ENCODE results near the gene LZTFL1.
A peak's percentile ranks its signal among the peaks of the same experiment; 100 is the strongest.

Gene LZTFL1, protein sequence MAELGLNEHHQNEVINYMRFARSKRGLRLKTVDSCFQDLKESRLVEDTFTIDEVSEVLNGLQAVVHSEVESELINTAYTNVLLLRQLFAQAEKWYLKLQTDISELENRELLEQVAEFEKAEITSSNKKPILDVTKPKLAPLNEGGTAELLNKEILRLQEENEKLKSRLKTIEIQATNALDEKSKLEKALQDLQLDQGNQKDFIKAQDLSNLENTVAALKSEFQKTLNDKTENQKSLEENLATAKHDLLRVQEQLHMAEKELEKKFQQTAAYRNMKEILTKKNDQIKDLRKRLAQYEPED

DNA sequence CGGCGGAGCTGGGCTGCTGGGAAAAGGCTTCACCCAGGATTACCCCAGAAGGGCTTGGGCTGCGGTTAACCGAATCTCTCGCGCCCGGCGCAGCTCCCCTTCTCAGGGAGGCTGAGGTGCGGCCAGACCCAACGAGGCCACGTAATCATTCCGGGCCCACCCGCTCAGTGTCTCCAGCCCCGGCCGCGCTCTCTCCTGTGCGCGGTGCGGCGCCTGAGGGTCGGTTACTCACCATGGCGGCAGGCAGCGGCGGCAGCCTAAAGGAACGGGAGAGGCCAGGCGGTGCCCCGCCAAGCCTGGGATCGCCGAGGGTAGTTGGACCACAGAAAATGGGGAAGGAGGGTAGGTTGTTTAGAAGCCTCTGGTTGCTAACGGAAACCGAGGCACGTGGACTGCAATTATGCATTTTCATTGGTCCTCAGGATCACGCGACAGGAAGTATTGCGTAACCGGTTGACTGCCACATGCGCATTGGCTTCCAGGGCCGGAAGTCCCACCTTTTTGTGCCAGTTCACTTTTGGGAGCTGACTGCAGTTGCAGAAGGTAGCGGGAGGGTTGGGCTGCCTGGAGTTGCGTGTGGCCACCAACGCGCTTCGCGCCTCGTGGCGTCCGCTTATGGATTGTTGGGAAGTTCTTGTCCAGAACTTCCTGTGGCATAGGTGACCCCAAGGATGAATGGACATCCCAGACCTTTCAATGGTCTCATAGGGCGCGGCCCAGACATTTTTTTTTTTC is at the start of gene LZTFL1:
LZTFL1 (minus strand) TSS at position 363 of the 735 bp plus-strand sequence; CDS start at position 235, 128 bp downstream.
- Histone ChIP-seq H3K9me3 (ENCODE audit: control insufficient read depth in 2 of 2, low read length in 2 of 2) (no peaks in the 10 kb centered on the region), H3K9ac (ENCODE audit: low read length in 2 of 2) (peak within 1 kb of the TSS; percentile 71 to 79), H3K4me1 (ENCODE audit: control insufficient read depth, insufficient read depth, low read length) (peaks cover 6% of the 10 kb centered on the region), H3K27ac (ENCODE audit: low read length) (peak within 1 kb of the TSS; percentile 41), H3K4me3 (ENCODE audit: low read length in 2 of 2) (peak within 1 kb of the TSS; percentile 78 to 91), H3K27me3 (ENCODE audit: control insufficient read depth in 1 of 2, insufficient read depth in 2 of 2, low read length in 2 of 2) (no peaks in the 10 kb centered on the region), H3K36me3 (ENCODE audit: control insufficient read depth in 2 of 2, insufficient read depth in 2 of 2, low read length in 2 of 2) (peaks cover 2 to 5% of the 10 kb centered on the region in 2 donors)

DNA sequence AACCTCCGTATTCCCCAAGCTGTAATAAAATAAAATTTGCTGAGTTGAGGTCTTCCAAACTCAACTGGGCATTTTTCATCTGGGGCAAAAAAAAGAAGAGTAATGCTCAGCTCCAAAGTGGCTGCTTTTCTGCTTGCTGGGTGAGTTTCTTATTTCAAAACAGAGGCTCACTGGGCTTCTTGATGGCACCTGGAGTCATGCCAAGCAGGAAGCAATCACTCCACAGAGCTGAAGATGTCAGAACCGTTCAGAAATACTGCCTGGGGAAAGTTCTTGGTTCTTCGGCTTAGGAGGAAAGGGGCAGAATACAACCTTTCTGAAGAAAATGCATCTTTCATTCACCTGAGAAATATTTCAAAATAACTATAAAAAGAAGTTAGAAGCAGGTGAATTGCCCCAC is 48.5 kb upstream of the LZTFL1 start:
- Histone ChIP-seq H3K27me3 (ENCODE audit: control insufficient read depth in 1 of 2, insufficient read depth in 2 of 2, low read length in 2 of 2) (no peaks in the 10 kb centered on the region), H3K36me3 (ENCODE audit: control insufficient read depth in 2 of 2, insufficient read depth in 2 of 2, low read length in 2 of 2) (no peaks in the 10 kb centered on the region), H3K4me3 (ENCODE audit: low read length in 2 of 2) (no peak overlapping the region), H3K9ac (ENCODE audit: low read length in 2 of 2) (no peak overlapping the region), H3K4me1 (ENCODE audit: control insufficient read depth, insufficient read depth, low read length) (no peaks in the 10 kb centered on the region), H3K27ac (ENCODE audit: low read length) (no peak overlapping the region), H3K9me3 (ENCODE audit: control insufficient read depth in 2 of 2, low read length in 2 of 2) (peaks cover 0 to 2% of the 10 kb centered on the region in 2 donors)

- no peak overlapping the region for H3K27ac ChIP-seq (ENCODE audit: low read length)
These were observed 47.4 kb upstream of the LZTFL1 start for GRCh38 chr3:45889337-45889736.

GRCh38 chr3:45887759-45888511 is 46.0 kb upstream of the LZTFL1 start:
- Histone ChIP-seq H3K4me3 (ENCODE audit: low read length in 2 of 2) (no peak overlapping the region), H3K27me3 (ENCODE audit: control insufficient read depth in 1 of 2, insufficient read depth in 2 of 2, low read length in 2 of 2) (no peaks in the 10 kb centered on the region), H3K4me1 (ENCODE audit: control insufficient read depth, insufficient read depth, low read length) (no peaks in the 10 kb centered on the region), H3K27ac (ENCODE audit: low read length) (no peak overlapping the region), H3K36me3 (ENCODE audit: control insufficient read depth in 2 of 2, insufficient read depth in 2 of 2, low read length in 2 of 2) (no peaks in the 10 kb centered on the region), H3K9ac (ENCODE audit: low read length in 2 of 2) (no peak overlapping the region), H3K9me3 (ENCODE audit: control insufficient read depth in 2 of 2, low read length in 2 of 2) (peaks cover 0 to 2% of the 10 kb centered on the region in 2 donors)

More at GRCh38 chr3:45889337-45889736, 47.4 kb upstream of the LZTFL1 start:
- no peaks in the 10 kb centered on the region for H3K36me3 ChIP-seq (ENCODE audit: control insufficient read depth in 2 of 2, insufficient read depth in 2 of 2, low read length in 2 of 2)
- H3K4me1 ChIP-seq (ENCODE audit: control insufficient read depth, insufficient read depth, low read length): no peaks in the 10 kb centered on the region
- no peak overlapping the region for H3K9ac ChIP-seq (ENCODE audit: low read length in 2 of 2)
- H3K27me3 ChIP-seq (ENCODE audit: control insufficient read depth in 1 of 2, insufficient read depth in 2 of 2, low read length in 2 of 2): no peaks in the 10 kb centered on the region
- peaks cover 0 to 2% of the 10 kb centered on the region in 2 donors for H3K9me3 ChIP-seq (ENCODE audit: control insufficient read depth in 2 of 2, low read length in 2 of 2)
- no peak overlapping the region for H3K4me3 ChIP-seq (ENCODE audit: low read length in 2 of 2)

GRCh38 chr3:45887285-45887684 is 45.4 kb upstream of the LZTFL1 start:
- Histone ChIP-seq H3K27me3 (ENCODE audit: control insufficient read depth in 1 of 2, insufficient read depth in 2 of 2, low read length in 2 of 2) (no peaks in the 10 kb centered on the region), H3K9ac (ENCODE audit: low read length in 2 of 2) (no peak overlapping the region), H3K4me3 (ENCODE audit: low read length in 2 of 2) (no peak overlapping the region), H3K9me3 (ENCODE audit: control insufficient read depth in 2 of 2, low read length in 2 of 2) (peaks cover 0 to under 1% of the 10 kb centered on the region in 2 donors), H3K4me1 (ENCODE audit: control insufficient read depth, insufficient read depth, low read length) (no peaks in the 10 kb centered on the region), H3K36me3 (ENCODE audit: control insufficient read depth in 2 of 2, insufficient read depth in 2 of 2, low read length in 2 of 2) (no peaks in the 10 kb centered on the region), H3K27ac (ENCODE audit: low read length) (no peak overlapping the region)

DNA sequence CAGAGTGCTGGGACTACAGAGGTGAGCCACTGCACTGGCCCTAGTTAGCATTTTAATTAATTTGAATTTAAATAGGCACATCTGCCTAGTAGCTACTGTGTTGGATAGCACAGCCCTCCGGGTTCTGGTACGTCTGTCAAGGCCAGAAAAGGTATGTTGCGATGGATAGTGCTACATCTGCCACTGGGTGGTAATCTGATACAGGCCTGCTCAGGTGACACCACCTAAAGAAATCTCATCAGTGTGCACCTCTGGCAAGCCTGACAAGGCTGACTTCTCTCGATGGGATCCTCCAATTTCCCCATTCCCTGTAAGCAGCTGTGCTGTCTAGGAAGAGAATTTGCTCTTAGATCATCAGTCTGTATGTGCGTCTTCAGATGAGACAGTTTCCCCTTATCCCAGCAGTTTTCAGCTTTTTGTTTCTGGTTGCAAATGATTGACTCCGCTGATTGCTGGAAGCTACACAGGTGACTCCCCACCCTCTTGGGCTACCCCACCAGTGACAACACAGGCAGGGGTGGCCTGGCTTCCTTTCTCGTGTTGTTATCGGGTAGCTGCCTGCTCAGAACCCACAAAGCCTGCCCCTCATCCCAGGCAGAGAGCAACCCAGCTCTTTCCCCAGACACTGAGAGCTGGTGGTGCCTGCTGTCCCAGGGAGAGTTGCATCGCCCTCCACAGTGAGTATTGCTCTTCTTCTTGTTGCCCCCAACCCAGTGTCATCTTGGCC is 44.2 kb upstream of the LZTFL1 start, which contains the start of gene CCR9:
CCR9 (plus strand) TSS at position 565 of the 727 bp plus-strand sequence. CDS start 8,391 bp downstream, outside the sequence.
- H3K9ac ChIP-seq (ENCODE audit: low read length in 2 of 2): no peak within 1 kb of the TSS
- H3K36me3 ChIP-seq (ENCODE audit: control insufficient read depth in 2 of 2, insufficient read depth in 2 of 2, low read length in 2 of 2): no peaks in the 10 kb centered on the region
- no peak within 1 kb of the TSS for H3K27ac ChIP-seq (ENCODE audit: low read length)

GRCh38 chr3:45884368-45885201 is 42.7 kb upstream of the LZTFL1 start:
- Histone ChIP-seq H3K9me3 (ENCODE audit: control insufficient read depth in 2 of 2, low read length in 2 of 2) (no peaks in the 10 kb centered on the region), H3K4me1 (ENCODE audit: control insufficient read depth, insufficient read depth, low read length) (no peaks in the 10 kb centered on the region), H3K36me3 (ENCODE audit: control insufficient read depth in 2 of 2, insufficient read depth in 2 of 2, low read length in 2 of 2) (no peaks in the 10 kb centered on the region), H3K27ac (ENCODE audit: low read length) (no peak overlapping the region), H3K27me3 (ENCODE audit: control insufficient read depth in 1 of 2, insufficient read depth in 2 of 2, low read length in 2 of 2) (no peaks in the 10 kb centered on the region), H3K9ac (ENCODE audit: low read length in 2 of 2) (no peak overlapping the region), H3K4me3 (ENCODE audit: low read length in 2 of 2) (no peak overlapping the region)

More for the DNA sequence above, 44.2 kb upstream of the LZTFL1 start, which contains the start of gene CCR9:
- no peaks in the 10 kb centered on the region for H3K27me3 ChIP-seq (ENCODE audit: control insufficient read depth in 1 of 2, insufficient read depth in 2 of 2, low read length in 2 of 2)
- H3K4me3 ChIP-seq (ENCODE audit: low read length in 2 of 2): no peak within 1 kb of the TSS
- no peaks in the 10 kb centered on the region for H3K9me3 ChIP-seq (ENCODE audit: control insufficient read depth in 2 of 2, low read length in 2 of 2)
- no peaks in the 10 kb centered on the region for H3K4me1 ChIP-seq (ENCODE audit: control insufficient read depth, insufficient read depth, low read length)

DNA sequence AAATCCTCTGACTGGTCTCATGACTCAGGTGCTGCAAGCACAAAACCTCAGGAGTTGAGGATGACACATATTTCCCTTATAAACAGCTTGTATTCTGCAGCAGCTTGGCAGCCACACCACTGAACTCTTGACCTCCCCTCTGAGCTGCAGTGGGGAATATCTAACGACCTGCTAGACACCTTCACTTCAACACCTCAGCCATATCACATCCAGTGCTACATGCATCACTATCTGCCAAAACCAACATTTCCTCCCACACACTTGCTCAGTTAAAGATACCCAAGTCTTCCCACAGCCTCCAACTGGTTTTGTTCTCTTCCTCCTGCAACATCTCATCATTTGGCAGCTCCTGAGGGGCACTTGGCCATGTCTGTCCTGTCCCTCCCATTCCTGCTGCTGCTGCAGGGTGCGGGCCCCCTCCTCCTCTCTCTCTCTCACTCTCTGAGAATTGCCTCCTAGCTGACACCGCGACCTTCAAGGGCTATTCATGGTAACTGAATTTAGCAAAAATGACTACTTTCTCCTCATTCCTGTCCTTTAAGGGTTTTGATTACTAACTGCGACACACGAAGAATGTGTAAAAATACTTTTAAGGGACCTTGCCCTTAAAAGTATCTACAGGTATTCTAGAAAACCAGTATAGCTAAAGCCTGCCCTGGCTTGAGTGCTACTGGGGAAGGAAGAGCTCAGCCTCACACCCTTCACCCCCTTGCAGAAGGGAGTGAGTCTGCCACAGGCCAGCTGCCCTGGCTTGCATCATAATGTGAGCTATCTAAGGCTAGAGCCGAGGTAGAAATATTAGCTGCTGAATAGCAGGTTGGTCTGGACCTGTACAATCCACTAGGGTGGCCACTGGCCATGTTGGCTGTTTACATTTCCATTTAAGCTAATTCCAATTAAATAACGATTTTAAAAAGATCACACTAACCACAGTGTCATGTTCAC is 39.4 kb upstream of the LZTFL1 start:
- no peak overlapping the region for H3K27ac ChIP-seq (ENCODE audit: low read length)

DNA sequence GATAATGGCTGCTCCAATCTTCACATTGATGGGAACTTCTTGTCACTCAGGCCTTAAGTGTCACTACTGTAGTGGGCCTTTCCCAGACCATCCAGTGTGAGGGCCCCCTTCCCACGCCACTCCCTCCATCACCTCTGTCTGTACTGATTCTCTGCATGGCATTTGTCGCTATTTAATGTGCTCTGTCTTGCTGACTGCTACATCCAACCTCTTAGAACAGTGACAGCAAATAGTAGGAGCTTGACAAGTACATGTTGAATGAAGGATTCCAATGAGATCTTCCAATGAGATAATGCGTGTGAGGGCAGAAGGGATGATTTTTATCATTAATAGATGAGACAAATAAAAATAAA is 38.8 kb upstream of the LZTFL1 start:
- Histone ChIP-seq H3K27me3 (ENCODE audit: control insufficient read depth in 1 of 2, insufficient read depth in 2 of 2, low read length in 2 of 2) (no peaks in the 10 kb centered on the region), H3K4me3 (ENCODE audit: low read length in 2 of 2) (no peak overlapping the region), H3K9ac (ENCODE audit: low read length in 2 of 2) (no peak overlapping the region), H3K4me1 (ENCODE audit: control insufficient read depth, insufficient read depth, low read length) (no peaks in the 10 kb centered on the region), H3K27ac (ENCODE audit: low read length) (no peak overlapping the region), H3K9me3 (ENCODE audit: control insufficient read depth in 2 of 2, low read length in 2 of 2) (no peaks in the 10 kb centered on the region), H3K36me3 (ENCODE audit: control insufficient read depth in 2 of 2, insufficient read depth in 2 of 2, low read length in 2 of 2) (no peaks in the 10 kb centered on the region)

More for the DNA sequence above, 39.4 kb upstream of the LZTFL1 start:
- no peaks in the 10 kb centered on the region for H3K27me3 ChIP-seq (ENCODE audit: control insufficient read depth in 1 of 2, insufficient read depth in 2 of 2, low read length in 2 of 2)
- no peak overlapping the region for H3K9ac ChIP-seq (ENCODE audit: low read length in 2 of 2)
- no peaks in the 10 kb centered on the region for H3K4me1 ChIP-seq (ENCODE audit: control insufficient read depth, insufficient read depth, low read length)
- no peaks in the 10 kb centered on the region for H3K36me3 ChIP-seq (ENCODE audit: control insufficient read depth in 2 of 2, insufficient read depth in 2 of 2, low read length in 2 of 2)
- no peak overlapping the region for H3K4me3 ChIP-seq (ENCODE audit: low read length in 2 of 2)
- no peaks in the 10 kb centered on the region for H3K9me3 ChIP-seq (ENCODE audit: control insufficient read depth in 2 of 2, low read length in 2 of 2)

Measured in stomach smooth muscle (tissue), 2 donors.